ENCODE data around the gene FLACC1.

Gene FLACC1

DNA sequence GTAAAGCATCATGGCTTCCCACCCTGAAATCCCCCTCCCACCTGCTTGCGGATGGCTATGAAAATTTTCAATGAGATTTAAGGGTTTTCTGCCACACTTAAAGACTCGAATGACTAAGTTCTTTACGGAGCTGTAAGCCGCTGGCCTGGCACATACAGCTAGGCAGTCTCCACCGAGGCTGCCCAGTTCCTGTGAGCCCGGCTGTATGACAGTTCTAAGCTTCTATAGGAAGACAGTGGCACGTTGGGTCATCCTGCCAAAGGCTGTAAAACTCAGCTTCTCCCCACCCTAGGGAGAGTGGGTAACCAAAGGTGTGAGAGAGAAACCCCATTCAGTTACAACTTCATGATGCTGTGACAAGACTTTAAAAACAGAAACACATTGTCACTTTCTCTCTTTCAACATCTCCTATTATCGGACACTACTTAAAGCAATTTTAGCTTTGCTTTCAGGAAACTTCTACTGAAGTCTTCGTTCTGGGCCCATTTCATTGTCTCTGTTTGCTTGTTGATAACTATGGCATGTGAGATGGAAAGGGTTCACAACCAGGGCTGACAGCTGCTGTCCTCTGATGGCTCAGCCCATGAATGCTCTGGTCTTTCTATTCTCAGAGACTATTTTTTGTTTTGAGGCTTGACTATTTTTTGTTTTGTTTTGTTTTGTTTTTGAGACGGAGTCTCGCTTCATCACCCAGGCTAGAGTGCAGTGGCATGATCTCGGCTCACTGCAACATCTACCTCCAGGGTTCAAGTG is 89.7 kb downstream of the FLACC1 start:
- H3K4me3 ChIP-seq (ENCODE audit: low read depth, low read length), result no peak overlapping the region
- TF ChIP-seq, protein P1, sequence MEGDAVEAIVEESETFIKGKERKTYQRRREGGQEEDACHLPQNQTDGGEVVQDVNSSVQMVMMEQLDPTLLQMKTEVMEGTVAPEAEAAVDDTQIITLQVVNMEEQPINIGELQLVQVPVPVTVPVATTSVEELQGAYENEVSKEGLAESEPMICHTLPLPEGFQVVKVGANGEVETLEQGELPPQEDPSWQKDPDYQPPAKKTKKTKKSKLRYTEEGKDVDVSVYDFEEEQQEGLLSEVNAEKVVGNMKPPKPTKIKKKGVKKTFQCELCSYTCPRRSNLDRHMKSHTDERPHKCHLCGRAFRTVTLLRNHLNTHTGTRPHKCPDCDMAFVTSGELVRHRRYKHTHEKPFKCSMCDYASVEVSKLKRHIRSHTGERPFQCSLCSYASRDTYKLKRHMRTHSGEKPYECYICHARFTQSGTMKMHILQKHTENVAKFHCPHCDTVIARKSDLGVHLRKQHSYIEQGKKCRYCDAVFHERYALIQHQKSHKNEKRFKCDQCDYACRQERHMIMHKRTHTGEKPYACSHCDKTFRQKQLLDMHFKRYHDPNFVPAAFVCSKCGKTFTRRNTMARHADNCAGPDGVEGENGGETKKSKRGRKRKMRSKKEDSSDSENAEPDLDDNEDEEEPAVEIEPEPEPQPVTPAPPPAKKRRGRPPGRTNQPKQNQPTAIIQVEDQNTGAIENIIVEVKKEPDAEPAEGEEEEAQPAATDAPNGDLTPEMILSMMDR (IDR thresholded peaks at IDR 0.05; ENCODE audit: low read depth, low read length), result no peak

DNA sequence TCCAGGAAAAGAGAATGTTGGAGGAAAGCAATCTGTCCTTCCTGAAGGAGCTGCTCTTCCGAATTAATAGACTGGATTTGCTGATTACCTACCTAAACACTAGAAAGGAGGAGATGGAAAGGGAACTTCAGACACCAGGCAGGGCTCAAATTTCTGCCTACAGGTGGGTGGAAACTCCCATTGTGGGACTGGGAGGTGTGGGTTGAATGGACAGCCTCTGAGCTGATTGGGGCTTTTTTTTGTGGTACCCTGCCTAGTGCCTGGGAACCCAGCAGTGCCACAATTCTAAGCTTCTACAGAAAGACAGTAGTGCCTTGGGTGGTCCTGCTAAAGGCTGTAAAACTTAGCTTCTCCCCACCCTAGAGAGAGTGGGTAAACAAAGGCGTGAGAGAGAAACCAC is 90.5 kb downstream of the FLACC1 start:
- no peak overlapping the region for H3K4me3 ChIP-seq (ENCODE audit: low read depth, low read length)
- TF ChIP-seq, protein P1 (IDR thresholded peaks at IDR 0.05; ENCODE audit: low read depth, low read length), result no peak

DNA sequence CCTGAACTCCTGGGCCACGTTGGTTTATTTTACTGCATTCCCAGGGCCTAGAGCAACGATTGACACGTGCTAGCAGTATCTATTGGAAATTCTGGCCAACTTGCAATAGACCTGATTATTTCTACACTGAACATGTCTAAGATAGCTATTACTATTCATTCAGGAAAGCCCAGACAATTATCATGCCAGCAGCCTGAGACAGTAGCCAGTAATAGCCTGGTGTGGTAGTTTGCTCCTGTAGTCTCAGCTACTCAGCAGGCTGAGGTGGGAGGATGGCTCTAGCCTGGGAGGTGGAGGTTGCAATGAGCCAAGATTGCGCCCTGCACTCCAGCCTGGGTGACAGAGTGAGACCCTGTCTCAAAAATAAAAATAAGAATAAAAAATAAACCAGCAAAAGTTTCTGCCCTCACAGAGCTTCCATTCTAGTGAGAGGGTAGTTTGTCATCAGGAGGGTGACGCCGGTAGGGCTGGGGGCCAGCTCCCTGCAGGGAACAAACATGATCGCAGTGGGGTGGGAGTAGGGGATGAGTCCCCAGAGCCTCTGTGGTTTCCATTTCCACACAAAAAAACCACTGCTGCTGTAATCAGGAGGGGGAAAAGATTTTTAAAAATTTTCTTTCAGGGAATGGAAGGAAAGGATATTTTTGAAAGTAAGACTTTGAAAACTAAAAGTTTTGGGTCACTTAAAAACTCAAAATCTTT is 92.5 kb downstream of the FLACC1 start:
- H3K4me3 ChIP-seq (ENCODE audit: low read depth, low read length), result no peak overlapping the region
- TF ChIP-seq, protein P1 (IDR thresholded peaks at IDR 0.05; ENCODE audit: low read depth, low read length), result no peak

DNA sequence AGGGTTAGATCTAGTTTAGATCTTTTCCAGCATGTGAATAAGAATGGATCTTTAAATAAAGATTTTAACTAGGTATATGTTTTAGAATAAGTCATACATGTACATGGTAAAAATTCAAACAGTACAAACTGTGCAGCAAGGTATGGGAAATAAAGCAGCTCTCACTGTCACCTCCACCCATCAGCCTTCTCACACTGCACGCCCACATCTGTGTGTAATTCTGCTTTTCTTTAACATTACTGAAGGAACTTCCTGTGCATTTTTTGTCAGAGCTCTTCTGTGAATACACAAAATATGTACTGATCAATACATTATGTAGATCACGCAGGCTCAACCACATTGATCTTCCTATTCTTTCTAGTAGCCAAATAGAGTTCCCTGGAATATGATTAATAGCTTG is 93.4 kb downstream of the FLACC1 start:
- TF ChIP-seq, protein P1 (IDR thresholded peaks at IDR 0.05; ENCODE audit: low read depth, low read length), result no peak

DNA sequence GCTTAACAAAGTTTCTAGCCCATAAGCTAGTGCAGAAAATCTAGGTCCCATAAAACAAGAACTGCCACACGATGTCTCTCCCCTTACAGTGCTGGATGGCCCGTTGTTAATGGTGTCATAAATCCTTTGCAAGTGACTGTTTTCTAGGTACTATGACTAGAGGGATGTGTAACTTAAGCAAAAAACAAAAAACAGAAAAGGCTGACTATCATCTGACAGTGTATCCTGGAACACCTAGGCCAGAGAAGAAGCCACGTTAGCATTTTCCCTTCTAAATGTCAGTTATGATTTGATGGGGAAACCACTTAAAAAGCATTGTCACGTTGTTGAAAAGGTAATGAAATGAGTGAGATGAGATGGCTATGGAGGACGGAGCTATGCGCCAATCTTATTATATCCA is 94.4 kb downstream of the FLACC1 start:
- TF ChIP-seq, protein P1 (IDR thresholded peaks at IDR 0.05; ENCODE audit: low read depth, low read length), result no peak
- no peak overlapping the region for H3K4me3 ChIP-seq (ENCODE audit: low read depth, low read length)

More for the DNA sequence above, 93.4 kb downstream of the FLACC1 start:
- no peak overlapping the region for H3K4me3 ChIP-seq (ENCODE audit: low read depth, low read length)

DNA sequence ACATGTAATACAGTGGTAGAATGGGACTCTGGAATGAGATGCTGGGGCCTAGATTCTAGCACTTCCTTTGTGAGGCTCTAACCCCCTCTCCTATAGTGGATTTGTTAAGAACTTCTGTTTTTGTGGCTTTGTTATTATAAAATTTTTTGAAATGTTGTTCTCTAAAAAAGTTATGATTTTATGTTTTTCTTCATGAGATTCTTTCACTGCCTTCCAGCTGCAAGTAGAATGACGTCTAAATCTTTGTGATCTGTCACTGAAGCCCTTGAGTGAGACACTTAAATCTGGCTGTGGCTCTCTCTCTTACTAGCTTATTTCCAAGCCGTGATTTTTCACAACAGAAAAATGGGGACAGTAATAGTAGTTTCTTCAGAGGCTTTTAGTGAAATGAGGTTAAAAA is 95.2 kb downstream of the FLACC1 start:
- H3K4me3 ChIP-seq (ENCODE audit: low read depth, low read length), result no peak overlapping the region
- TF ChIP-seq, protein P1 (IDR thresholded peaks at IDR 0.05; ENCODE audit: low read depth, low read length), result no peak

DNA sequence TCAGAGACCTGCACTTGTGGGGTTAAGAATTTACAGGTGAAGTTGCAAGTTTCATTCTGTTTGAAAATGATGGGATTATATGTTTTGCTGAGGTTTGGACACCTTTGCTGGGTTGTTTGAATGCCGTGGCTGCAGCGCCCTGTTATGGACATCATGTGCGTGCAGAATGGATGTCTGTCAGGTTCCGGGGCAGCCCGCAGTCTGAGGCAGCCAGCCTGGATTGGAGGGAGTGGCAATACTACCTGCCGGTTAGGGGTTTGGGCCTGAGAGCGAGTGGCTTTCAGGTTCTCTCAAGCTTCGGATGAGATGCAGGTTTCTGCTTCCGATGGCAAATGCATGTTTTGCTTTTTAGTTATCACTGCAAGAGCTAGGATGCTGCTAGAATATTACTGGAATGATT is 95.7 kb downstream of the FLACC1 start:
- TF ChIP-seq, protein P1 (IDR thresholded peaks at IDR 0.05; ENCODE audit: low read depth, low read length), result no peak
- H3K4me3 ChIP-seq (ENCODE audit: low read depth, low read length), result no peak overlapping the region
